Left hindlimb (tissue), 1 donor: Measurements from ENCODE around the gene CAPN12.

Source experiments
- DNase-seq: peaks from one replicate; pipeline ENCODE4 v3.0.0-alpha.2; 2018

CAPN12 gene

GRCh38 chr19:38708413-38709024, 35.8 kb downstream of the CAPN12 start:
- DNase-seq, result no peak

GRCh38 chr19:38707512-38708114, 36.7 kb downstream of the CAPN12 start:
- DNase-seq, result no peak

GRCh38 chr19:38706792-38707511, 37.3 kb downstream of the CAPN12 start:
- no peak for DNase-seq

- DNase-seq, result no peak
Measured at GRCh38 chr19:38705197-38706019, 38.9 kb downstream of the CAPN12 start.

- no peak for DNase-seq
Measured at GRCh38 chr19:38704488-38705026, 39.7 kb downstream of the CAPN12 start.

- DNase-seq, result no peak
Measured at GRCh38 chr19:38703509-38703908, 40.8 kb downstream of the CAPN12 start.

- no peak for DNase-seq
Measured at GRCh38 chr19:38702278-38702677, 42.0 kb downstream of the CAPN12 start.

- no peak for DNase-seq
Measured at GRCh38 chr19:38701455-38702063, 42.7 kb downstream of the CAPN12 start.

GRCh38 chr19:38700902-38701454, 43.3 kb downstream of the CAPN12 start:
- DNase-seq, result no peak

GRCh38 chr19:38700350-38700901, 43.8 kb downstream of the CAPN12 start:
- no peak for DNase-seq

GRCh38 chr19:38699647-38700349, 44.5 kb downstream of the CAPN12 start:
- DNase-seq, result no peak

- no peak for DNase-seq
Measured at GRCh38 chr19:38699027-38699346, 45.3 kb downstream of the CAPN12 start.

GRCh38 chr19:38698225-38699026, 45.8 kb downstream of the CAPN12 start:
- no peak for DNase-seq

GRCh38 chr19:38697641-38698071, 46.6 kb downstream of the CAPN12 start:
- no peak for DNase-seq

- DNase-seq, result no peak
Measured at GRCh38 chr19:38697197-38697596, 47.1 kb downstream of the CAPN12 start.

- DNase-seq, result no peak
Measured at GRCh38 chr19:38696729-38697055, 47.6 kb downstream of the CAPN12 start.

GRCh38 chr19:38695832-38696728, 48.2 kb downstream of the CAPN12 start:
- no peak for DNase-seq

GRCh38 chr19:38695317-38695683, 49.0 kb downstream of the CAPN12 start:
- no peak for DNase-seq

GRCh38 chr19:38693380-38694223, 50.7 kb downstream of the CAPN12 start:
- peak; percentile 69 for DNase-seq
